HG03097 (cell line): ENCODE results near the gene SCN4B.
"Not testable (repeated sequence)": the region's sequence is repeated elsewhere in the genome, so short reads cannot be mapped to it uniquely, and the experiment has no call there.

ENCODE experiments used
- ATAC-seq: cut with Tn5 transposase; IDR thresholded peaks from one replicate; pipeline ENCODE4 v1.9.1; 2021; ENCODE audit not compliant: unreplicated experiment, low FRiP score

Gene SCN4B

GRCh38 chr11:118152552-118153471 is at the start of gene SCN4B:
Gene SCN4B, minus strand, starts transcription at chr11:118152823. Its CDS starts 150 bp downstream, at chr11:118152673.
- no peak for ATAC-seq

- ATAC-seq, result no peak
Measured at GRCh38 chr11:118201966-118202365, 49.3 kb upstream of the SCN4B start.

- ATAC-seq, result no peak
Measured at GRCh38 chr11:118200901-118201680, 48.5 kb upstream of the SCN4B start.

- ATAC-seq, result no peak
Measured at GRCh38 chr11:118200497-118200896, 47.9 kb upstream of the SCN4B start.

- no peak for ATAC-seq
Measured at GRCh38 chr11:118199135-118199534, 46.5 kb upstream of the SCN4B start.

GRCh38 chr11:118198370-118198769 is 45.7 kb upstream of the SCN4B start:
- no peak for ATAC-seq

GRCh38 chr11:118194835-118195627 is 42.4 kb upstream of the SCN4B start:
- no peak for ATAC-seq

- no peak for ATAC-seq
Measured at GRCh38 chr11:118193910-118194566, 41.4 kb upstream of the SCN4B start.

- not testable (repeated sequence) for ATAC-seq
Measured at GRCh38 chr11:118192817-118193216, 40.2 kb upstream of the SCN4B start.

- ATAC-seq, result not testable (repeated sequence)
Measured at GRCh38 chr11:118190942-118191506, 38.4 kb upstream of the SCN4B start.

GRCh38 chr11:118186346-118187107 is 33.9 kb upstream of the SCN4B start:
- ATAC-seq, result no peak

- ATAC-seq, result no peak
Measured at GRCh38 chr11:118184784-118185579, 32.4 kb upstream of the SCN4B start.

GRCh38 chr11:118183691-118184090 is 31.1 kb upstream of the SCN4B start:
- not testable (repeated sequence) for ATAC-seq

- ATAC-seq, result no peak
Measured at GRCh38 chr11:118180300-118180703, 27.7 kb upstream of the SCN4B start.

- ATAC-seq, result no peak
Measured at GRCh38 chr11:118176778-118177134, 24.1 kb upstream of the SCN4B start.

- ATAC-seq, result no peak
Measured at GRCh38 chr11:118175993-118176777, 23.6 kb upstream of the SCN4B start, which contains the start of gene SCN2B. Gene SCN2B, minus strand, starts transcription at chr11:118176639. Its CDS starts 208 bp downstream, at chr11:118176431.
